HG02623 (cell line): ENCODE data around the gene MXRA7.
"Not testable (repeated sequence)": the region's sequence is repeated elsewhere in the genome, so short reads cannot be mapped to it uniquely, and the experiment has no call there.

Experiments
- ATAC-seq: cut with Tn5 transposase; IDR thresholded peaks from one replicate; pipeline ENCODE4 v1.9.1; 2021; ENCODE audit warnings: moderate library complexity; ENCODE audit not compliant: unreplicated experiment

MXRA7 gene

GRCh38 chr17:76650504-76650903 lies 60.3 kb downstream of the MXRA7 start:
- no peak for ATAC-seq

- no peak for ATAC-seq
Measured at GRCh38 chr17:76646712-76647111, 64.1 kb downstream of the MXRA7 start.

- no peak for ATAC-seq
Measured at GRCh38 chr17:76645481-76645880, 65.3 kb downstream of the MXRA7 start.

- no peak for ATAC-seq
Measured at GRCh38 chr17:76644995-76645394, 65.8 kb downstream of the MXRA7 start.

- ATAC-seq: no peak
Measured at GRCh38 chr17:76643553-76644148, 67.1 kb downstream of the MXRA7 start, which contains the start of gene ST6GALNAC1. Gene ST6GALNAC1, minus strand, starts transcription at chr17:76643757. Its CDS starts 119 bp downstream, at chr17:76643638.

- ATAC-seq: no peak
Measured at GRCh38 chr17:76642994-76643393, 67.8 kb downstream of the MXRA7 start.

GRCh38 chr17:76642032-76642561 lies 68.7 kb downstream of the MXRA7 start:
- ATAC-seq: no peak

- no peak for ATAC-seq
Measured at GRCh38 chr17:76641501-76641900, 69.3 kb downstream of the MXRA7 start.

GRCh38 chr17:76640550-76641380 lies 70.0 kb downstream of the MXRA7 start:
- ATAC-seq: no peak

GRCh38 chr17:76638263-76638662 lies 72.5 kb downstream of the MXRA7 start:
- ATAC-seq: no peak

GRCh38 chr17:76636486-76637206 lies 74.1 kb downstream of the MXRA7 start:
- ATAC-seq: not testable (repeated sequence)

- no peak for ATAC-seq
Measured at GRCh38 chr17:76635659-76636360, 75.0 kb downstream of the MXRA7 start.

- ATAC-seq: no peak
Measured at GRCh38 chr17:76635039-76635438, 75.7 kb downstream of the MXRA7 start.

- no peak for ATAC-seq
Measured at GRCh38 chr17:76633628-76634328, 77.0 kb downstream of the MXRA7 start.

GRCh38 chr17:76631821-76632565 lies 78.8 kb downstream of the MXRA7 start:
- no peak for ATAC-seq

GRCh38 chr17:76630151-76630550 lies 80.6 kb downstream of the MXRA7 start:
- no peak for ATAC-seq
